B cell (primary cell): ENCODE data around the gene KCNA1. TPM values are rescaled to one million over a fixed set of nuclear protein-coding genes. Genes with fewer than 3 reads are reported as not detected.

ENCODE experiments used
- ATAC-seq: fragments of 200-7000 bp; cut with Tn5 transposase; one replicate; pipeline ENCODE4 v1.10.0; 2021; ENCODE audit warnings: low read depth, mild to moderate bottlenecking, moderate number of reproducible peaks, moderate library complexity
- CTCF ChIA-PET: fragments of 350-600 bp; sonication (Branson Sonifier 250); formaldehyde crosslinking; loops from one replicate; lab custom pipeline; 2021; ENCODE audit warnings: antibody characterized with exemption, inconsistent platforms; lab: Charles Lee
- POLR2A ChIA-PET: fragments of 350-600 bp; sonication (Branson Sonifier 250); formaldehyde crosslinking; loops from one replicate; lab custom pipeline; 2021; ENCODE audit warnings: antibody characterized with exemption; lab: Charles Lee
- DNase-seq: peaks from one replicate; pipeline ENCODE4 v3.0.0; 2013
- H2AFZ ChIP-seq: 2 replicates; pipeline ENCODE4 v1.6.1; 2012; ENCODE audit warnings: mild to moderate bottlenecking, low read depth, low read length; ENCODE audit not compliant: insufficient read depth, poor library complexity, severe bottlenecking
- H3K27ac ChIP-seq, 2 donors: 1 replicate in 1 of 2; 2 replicates in 1 of 2; pipeline ENCODE4 v1.5.1; 2012 to 2013; ENCODE audit warnings: low read length in 2 of 2, mild to moderate bottlenecking in 2 of 2, moderate library complexity in 1 of 2
- H3K27me3 ChIP-seq, 4 experiments: fragments of 200-600 bp in 1 of 4; sonication (generic) in 1 of 4; replicated peaks in 1 of 4; 1 replicate in 2 of 4; 2 replicates in 2 of 4; pipeline versions ENCODE4 v1.6.1 to v1.7.0; 2013 to 2016; ENCODE audit warnings: low read length in 3 of 4, mild to moderate bottlenecking in 2 of 4, mixed read lengths in 1 of 4, moderate library complexity in 1 of 4; ENCODE audit not compliant: insufficient read depth in 4 of 4, control insufficient read depth in 3 of 4; ENCODE audit errors: control extremely low read depth in 1 of 4
- H3K36me3 ChIP-seq, 2 experiments: replicated peaks in 1 of 2; 1 replicate in 1 of 2; 2 replicates in 1 of 2; pipeline versions ENCODE4 v1.6.1 to v1.7.1; 2013; ENCODE audit warnings: low read length in 1 of 2; ENCODE audit not compliant: insufficient read depth in 2 of 2, control insufficient read depth in 1 of 2; ENCODE audit errors: control extremely low read depth in 1 of 2, extremely low read depth in 1 of 2
- H3K4me1 ChIP-seq, 2 donors: fragments of 200-600 bp in 1 of 2; sonication (generic) in 1 of 2; 1 replicate in 1 of 2; 2 replicates in 1 of 2; pipeline versions ENCODE4 v1.5.1 to v1.6.1; 2013 to 2017; ENCODE audit warnings: low read length in 2 of 2; ENCODE audit not compliant: control insufficient read depth in 2 of 2, insufficient read depth in 2 of 2
- H3K4me2 ChIP-seq: replicated peaks from 2 replicates; pipeline ENCODE3; 2012; ENCODE audit warnings: mild to moderate bottlenecking, low read depth, low read length; ENCODE audit not compliant: poor library complexity, severe bottlenecking
- H3K4me3 ChIP-seq, 5 experiments: fragments of 200-600 bp in 1 of 5; sonication (generic) in 1 of 5; 1 replicate in 3 of 5; 2 replicates in 2 of 5; pipeline versions ENCODE4 v1.5.1 to v1.7.0; 2011 to 2016; ENCODE audit warnings: low read length in 4 of 5, mild to moderate bottlenecking in 4 of 5, low read depth in 2 of 5, control low read depth in 1 of 5, moderate library complexity in 1 of 5; ENCODE audit not compliant: insufficient read depth in 1 of 5; ENCODE audit errors: control extremely low read depth in 1 of 5, extremely low read depth in 1 of 5
- H3K79me2 ChIP-seq: fragments of 200-600 bp; sonication (generic); one replicate; pipeline ENCODE4 v1.6.0; 2016; ENCODE audit warnings: low read length; ENCODE audit not compliant: control insufficient read depth, insufficient read depth
- H3K9ac ChIP-seq: fragments of 200-600 bp; sonication (generic); 2 replicates; pipeline ENCODE4 v1.6.1; 2017; ENCODE audit warnings: mild to moderate bottlenecking, low read length, moderate library complexity
- H3K9me3 ChIP-seq, 3 donors: one replicate each; pipeline versions ENCODE4 v1.6.1 to v1.7.1; 2013; ENCODE audit warnings: low read length in 2 of 3; ENCODE audit not compliant: control insufficient read depth in 2 of 3, insufficient read depth in 1 of 3; ENCODE audit errors: control extremely low read depth in 1 of 3
- H4K20me1 ChIP-seq: 2 replicates; pipeline ENCODE4 v1.6.0; 2012; ENCODE audit warnings: mild to moderate bottlenecking, low read length; ENCODE audit not compliant: insufficient read depth, control insufficient read depth, poor library complexity, severe bottlenecking
- H3K27ac Mint-ChIP-seq: one replicate; pipeline ENCODE4 v1.8.0; 2021; ENCODE audit warnings: mixed read lengths
- H3K27me3 Mint-ChIP-seq: one replicate; pipeline ENCODE4 v1.8.0; 2021; ENCODE audit warnings: mixed read lengths
- H3K4me1 Mint-ChIP-seq: one replicate; pipeline ENCODE4 v1.8.0; 2021; ENCODE audit warnings: mixed read lengths
- H3K4me3 Mint-ChIP-seq: one replicate; pipeline ENCODE4 v1.8.0; 2021; ENCODE audit warnings: mixed read lengths
- H3K9me3 Mint-ChIP-seq: one replicate; pipeline ENCODE4 v1.8.0; 2022; ENCODE audit warnings: mixed read lengths; ENCODE audit not compliant: insufficient read depth
- EZH2 ChIP-seq: IDR thresholded peaks from 2 replicates; pipeline ENCODE4 v1.6.1; 2012; ENCODE audit warnings: borderline replicate concordance, low read depth, mild to moderate bottlenecking, moderate library complexity, low read length; ENCODE audit not compliant: insufficient read depth, poor library complexity, severe bottlenecking
- WGBS: methylation state at CpG from one replicate; pipeline ENCODE4 v1.1.5; 2013; ENCODE audit warnings: missing lambda C conversion rate; ENCODE audit not compliant: insufficient coverage; 5-methylcytosine and 5-hydroxymethylcytosine counted together
- intact Hi-C: fragments of 100-400 bp; cut with micrococcal nuclease; formaldehyde crosslinking; loops from one replicate; pipeline ENCODE4 v1.10.0; 2022
- polyA plus RNA-seq: library from polyadenylated mRNA; depleted of rRNA; stranded (reverse); fragments of >200 nt; gene quantifications from 2 replicates; pipeline ENCODE4 v1.2.3, GENCODE V29; 2012
- total RNA-seq, 2 donors: library from RNA; stranded (reverse); fragments of 120-200 nt in 1 of 2; gene quantifications; 1 replicate in 1 of 2; 2 replicates in 1 of 2; pipeline versions ENCODE4 v1.2.3 to v1.2.4, GENCODE V29; 2013 to 2022
- TF ChIP-seq, protein P1 (sequence below): fragments of 200-600 bp; IDR thresholded peaks from one replicate; pipeline ENCODE4 v1.8.0; 2022; ENCODE audit warnings: antibody characterized with exemption, mild to moderate bottlenecking

KCNA1 gene
- total and polyA plus RNA-seq, 2 donors (not counting 1 experiment from before 2014, with no cell fraction given), result not detected

DNA sequence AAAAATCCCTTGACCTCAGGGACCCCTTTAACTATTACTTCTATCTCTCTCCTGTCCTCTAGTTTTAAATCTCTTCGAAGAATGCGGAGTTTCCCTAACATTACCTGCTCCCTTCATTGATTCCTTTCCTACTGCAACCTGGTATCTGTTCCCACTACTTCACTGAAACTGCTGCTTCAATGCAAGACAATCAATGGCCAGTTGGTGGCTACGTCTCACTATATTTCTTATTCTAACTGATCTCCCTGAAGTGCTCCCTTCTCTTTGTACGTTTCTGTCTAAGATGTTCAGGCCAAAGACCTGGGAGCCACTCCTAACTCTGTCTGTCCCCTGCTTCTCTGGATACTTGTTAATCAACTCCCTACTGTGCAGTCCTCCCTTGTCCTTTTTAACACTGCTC, 10.3 kb upstream of the KCNA1 start:
- CTCF ChIA-PET, result no interaction called here
- H3K36me3 ChIP-seq, result no peaks in the 10 kb centered on the region
- H3K27ac Mint-ChIP-seq, result no peak overlapping the region
- H4K20me1 ChIP-seq, result no peaks in the 10 kb centered on the region
- no peak for TF ChIP-seq EZH2
- TF ChIP-seq, protein P1, sequence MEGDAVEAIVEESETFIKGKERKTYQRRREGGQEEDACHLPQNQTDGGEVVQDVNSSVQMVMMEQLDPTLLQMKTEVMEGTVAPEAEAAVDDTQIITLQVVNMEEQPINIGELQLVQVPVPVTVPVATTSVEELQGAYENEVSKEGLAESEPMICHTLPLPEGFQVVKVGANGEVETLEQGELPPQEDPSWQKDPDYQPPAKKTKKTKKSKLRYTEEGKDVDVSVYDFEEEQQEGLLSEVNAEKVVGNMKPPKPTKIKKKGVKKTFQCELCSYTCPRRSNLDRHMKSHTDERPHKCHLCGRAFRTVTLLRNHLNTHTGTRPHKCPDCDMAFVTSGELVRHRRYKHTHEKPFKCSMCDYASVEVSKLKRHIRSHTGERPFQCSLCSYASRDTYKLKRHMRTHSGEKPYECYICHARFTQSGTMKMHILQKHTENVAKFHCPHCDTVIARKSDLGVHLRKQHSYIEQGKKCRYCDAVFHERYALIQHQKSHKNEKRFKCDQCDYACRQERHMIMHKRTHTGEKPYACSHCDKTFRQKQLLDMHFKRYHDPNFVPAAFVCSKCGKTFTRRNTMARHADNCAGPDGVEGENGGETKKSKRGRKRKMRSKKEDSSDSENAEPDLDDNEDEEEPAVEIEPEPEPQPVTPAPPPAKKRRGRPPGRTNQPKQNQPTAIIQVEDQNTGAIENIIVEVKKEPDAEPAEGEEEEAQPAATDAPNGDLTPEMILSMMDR, result no peak
- intact Hi-C loops, result no loop called here
- no peaks in the 10 kb centered on the region for H3K4me1 ChIP-seq
- no peak overlapping the region for H3K4me2 ChIP-seq
- no peak overlapping the region for H2AFZ ChIP-seq
- ATAC-seq (no peak), DNase-seq (no peak)
- no peaks in the 10 kb centered on the region for H3K9me3 ChIP-seq
- H3K9ac ChIP-seq, result no peak overlapping the region
- peaks cover 42% of the 10 kb centered on the region for H3K27me3 Mint-ChIP-seq
- WGBS, result 63% methylated on average over 4 of the region's 4 CpGs
- no peaks in the 10 kb centered on the region for H3K9me3 Mint-ChIP-seq
- no peak overlapping the region for H3K4me3 ChIP-seq
- no peak overlapping the region for H3K27ac ChIP-seq
- POLR2A ChIA-PET, result no interaction called here
- H3K79me2 ChIP-seq, result no peaks in the 10 kb centered on the region
- no peaks in the 10 kb centered on the region for H3K4me1 Mint-ChIP-seq
- H3K4me3 Mint-ChIP-seq, result no peak overlapping the region
- peaks cover 0 to 11% (median 7%) of the 10 kb centered on the region in 4 experiments for H3K27me3 ChIP-seq

DNA sequence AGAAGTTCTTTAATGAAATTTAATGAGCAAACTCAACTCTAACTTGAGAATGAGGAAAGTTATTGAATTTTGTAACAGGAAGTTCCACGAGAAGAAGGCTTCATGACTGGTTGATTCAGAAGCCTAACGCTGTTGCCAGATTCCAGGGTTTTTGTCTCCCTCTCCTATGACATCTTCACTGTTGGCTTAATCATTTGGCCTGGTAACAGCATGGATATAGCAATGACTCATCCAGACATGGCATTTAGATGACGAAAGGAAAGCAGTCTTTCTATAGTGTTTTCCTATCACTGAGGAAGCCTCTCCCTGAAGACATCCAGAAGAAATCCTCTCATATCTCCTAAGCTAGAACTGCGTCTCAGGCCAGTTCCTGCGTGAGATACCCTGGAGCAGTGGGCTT, 9.4 kb upstream of the KCNA1 start:
- Mint-ChIP-seq H3K4me3 (no peak overlapping the region), H3K4me1 (no peaks in the 10 kb centered on the region), H3K9me3 (no peaks in the 10 kb centered on the region), H3K27ac (no peak overlapping the region), H3K27me3 (peaks cover 44% of the 10 kb centered on the region)
- H3K79me2 ChIP-seq, result no peaks in the 10 kb centered on the region
- H3K4me2 ChIP-seq, result no peak overlapping the region
- intact Hi-C loops, result no loop called here
- H3K4me3 ChIP-seq, result no peak overlapping the region
- H3K27me3 ChIP-seq, result peaks cover 0 to 20% (median 9%) of the 10 kb centered on the region in 4 experiments
- ATAC-seq, result no peak
- no peak overlapping the region for H2AFZ ChIP-seq
- H3K9me3 ChIP-seq, result peaks cover 0 to 1% (median 0%) of the 10 kb centered on the region in 3 donors
- DNase-seq, result no peak
- no peaks in the 10 kb centered on the region for H3K36me3 ChIP-seq
- H3K4me1 ChIP-seq, result no peaks in the 10 kb centered on the region
- TF ChIP-seq, protein P1, result no peak
- H3K27ac ChIP-seq, result no peak overlapping the region
- no peak overlapping the region for H3K9ac ChIP-seq
- WGBS, result 100% methylated on average over 2 of the region's 5 CpGs
- no peaks in the 10 kb centered on the region for H4K20me1 ChIP-seq
- ChIA-PET CTCF (no interaction called here), POLR2A (no interaction called here)
